ENCODE measurements around the gene ARAP2.

Gene ARAP2

GRCh38 chr4:36264207-36264826 is 20.0 kb upstream of the ARAP2 start:
- no peak for DNase-seq (ENCODE audit: low read depth)
- no peak overlapping the region for H3K4me3 ChIP-seq (ENCODE audit: control insufficient read depth, low read depth, low read length)
- TF ChIP-seq CTCF (conservative IDR thresholded peaks at IDR 0.05; ENCODE audit: control insufficient read depth, insufficient read depth, low read depth, low read length), result no peak

GRCh38 chr4:36260731-36261130 is 16.4 kb upstream of the ARAP2 start:
- no peak for DNase-seq (ENCODE audit: low read depth)
- no peak overlapping the region for H3K4me3 ChIP-seq (ENCODE audit: control insufficient read depth, low read depth, low read length)
- no peak for TF ChIP-seq CTCF (conservative IDR thresholded peaks at IDR 0.05; ENCODE audit: control insufficient read depth, insufficient read depth, low read depth, low read length)

GRCh38 chr4:36256398-36256891 is 12.1 kb upstream of the ARAP2 start:
- H3K4me3 ChIP-seq (ENCODE audit: control insufficient read depth, low read depth, low read length), result no peak overlapping the region
- DNase-seq (ENCODE audit: low read depth), result no peak
- TF ChIP-seq CTCF (conservative IDR thresholded peaks at IDR 0.05; ENCODE audit: control insufficient read depth, insufficient read depth, low read depth, low read length), result no peak

- DNase-seq (ENCODE audit: low read depth), result no peak
- TF ChIP-seq CTCF (conservative IDR thresholded peaks at IDR 0.05; ENCODE audit: control insufficient read depth, insufficient read depth, low read depth, low read length), result no peak
- no peak overlapping the region for H3K4me3 ChIP-seq (ENCODE audit: control insufficient read depth, low read depth, low read length)
Measured at GRCh38 chr4:36255577-36255976, 11.3 kb upstream of the ARAP2 start.

- TF ChIP-seq CTCF (conservative IDR thresholded peaks at IDR 0.05; ENCODE audit: control insufficient read depth, insufficient read depth, low read depth, low read length), result no peak
- no peak for DNase-seq (ENCODE audit: low read depth)
- no peak overlapping the region for H3K4me3 ChIP-seq (ENCODE audit: control insufficient read depth, low read depth, low read length)
Measured at GRCh38 chr4:36254371-36254770, 10.1 kb upstream of the ARAP2 start.

- no peak for DNase-seq (ENCODE audit: low read depth)
- TF ChIP-seq CTCF (conservative IDR thresholded peaks at IDR 0.05; ENCODE audit: control insufficient read depth, insufficient read depth, low read depth, low read length), result no peak
- no peak overlapping the region for H3K4me3 ChIP-seq (ENCODE audit: control insufficient read depth, low read depth, low read length)
Measured at GRCh38 chr4:36251983-36252382, 7.7 kb upstream of the ARAP2 start.

GRCh38 chr4:36249610-36250009 is 5.3 kb upstream of the ARAP2 start:
- DNase-seq (ENCODE audit: low read depth), result no peak
- H3K4me3 ChIP-seq (ENCODE audit: control insufficient read depth, low read depth, low read length), result no peak overlapping the region
- no peak for TF ChIP-seq CTCF (conservative IDR thresholded peaks at IDR 0.05; ENCODE audit: control insufficient read depth, insufficient read depth, low read depth, low read length)
